Measurements from ENCODE around the gene NOP53. TPM values are rescaled to one million over a fixed set of nuclear protein-coding genes. Genes with fewer than 3 reads are reported as not detected.

The NOP53 gene
- total and polyA plus RNA-seq, 9 of the 15 experiments (the other 6 are each of a cell fraction or from before 2014, with no cell fraction given): 6.5 to 274 (median 145) TPM

Small RNAs within 50 kb of the gene (small RNA-seq; reads per million reads assigned to genes)
- gene AC008745.1 (not detected), gene SNORD23 (not detected)

Other genes with a start within 250 kb of the NOP53 start
Only the 7 nearest of the 11 such genes appear.
- 1.0 and 1.2 TPM in 2 replicates for gene BICRA, start 136.4 kb upstream of the NOP53 start, total RNA-seq (2014; rRNA removed)
- 0.87 and 1.6 TPM in 2 replicates for gene BICRA, start 136.4 kb upstream of the NOP53 start, total RNA-seq (2014; rRNA removed; fragmentation: Illumina TruSeq; extraction: Trizol)
- 1.4 and 1.5 TPM in 2 replicates for gene BICRA, start 136.4 kb upstream of the NOP53 start, total RNA-seq (2015; rRNA removed; fragmentation: Illumina TruSeq; extraction: Trizol)
- gene BICRA, start 136.4 kb upstream of the NOP53 start, total RNA-seq (2021): 8.8 and 9.0 TPM in 2 replicates
- gene BICRA, start 136.4 kb upstream of the NOP53 start, polyA plus RNA-seq (2011; rRNA removed): 0.26 and 0.51 TPM in 2 replicates
- gene BICRA, start 136.4 kb upstream of the NOP53 start, polyA plus RNA-seq (2014; fragmentation: Illumina TruSeq; extraction: Trizol): 7.4 and 7.6 TPM in 2 replicates
- under 1 TPM; 0.01 to 0.07 TPM for gene BICRA, start 136.4 kb upstream of the NOP53 start, polyA plus RNA-seq (2014; fragmentation: Nextera tagmentation; extraction: Ambion mirVana)
- gene BICRA, start 136.4 kb upstream of the NOP53 start, polyA plus RNA-seq (2014; rRNA removed): 1.7 and 2.7 TPM in 2 replicates
- 4.3 and 5.9 TPM in 2 replicates for gene EHD2, start 32.1 kb upstream of the NOP53 start, total RNA-seq (2014; rRNA removed)
- gene EHD2, start 32.1 kb upstream of the NOP53 start, total RNA-seq (2014; rRNA removed; fragmentation: Illumina TruSeq; extraction: Trizol): 1.6 and 1.8 TPM in 2 replicates
- 1.8 and 2.3 TPM in 2 replicates for gene EHD2, start 32.1 kb upstream of the NOP53 start, total RNA-seq (2015; rRNA removed; fragmentation: Illumina TruSeq; extraction: Trizol)
- gene EHD2, start 32.1 kb upstream of the NOP53 start, total RNA-seq (2021): 26.3 and 32.2 TPM in 2 replicates
- 3.0 and 9.6 TPM in 2 replicates for gene EHD2, start 32.1 kb upstream of the NOP53 start, polyA plus RNA-seq (2011; rRNA removed)
- gene EHD2, start 32.1 kb upstream of the NOP53 start, polyA plus RNA-seq (2014; fragmentation: Illumina TruSeq; extraction: Trizol): 14.7 and 15.3 TPM in 2 replicates
- gene EHD2, start 32.1 kb upstream of the NOP53 start, polyA plus RNA-seq (2014; fragmentation: Nextera tagmentation; extraction: Ambion mirVana): 1 to 10 TPM; 1.7 to 2.1 TPM
- gene EHD2, start 32.1 kb upstream of the NOP53 start, polyA plus RNA-seq (2014; rRNA removed): 7.5 and 9.0 TPM in 2 replicates
- gene SELENOW, start 33.2 kb downstream of the NOP53 start, total RNA-seq (2014; rRNA removed): 191 and 212 TPM in 2 replicates
- 78.3 and 95.2 TPM in 2 replicates for gene SELENOW, start 33.2 kb downstream of the NOP53 start, total RNA-seq (2014; rRNA removed; fragmentation: Illumina TruSeq; extraction: Trizol)
- gene SELENOW, start 33.2 kb downstream of the NOP53 start, total RNA-seq (2015; rRNA removed; fragmentation: Illumina TruSeq; extraction: Trizol): 168 and 181 TPM in 2 replicates
- 91.9 and 103 TPM in 2 replicates for gene SELENOW, start 33.2 kb downstream of the NOP53 start, total RNA-seq (2021)
- gene SELENOW, start 33.2 kb downstream of the NOP53 start, polyA plus RNA-seq (2011; rRNA removed): 118 and 125 TPM in 2 replicates
- 117 and 153 TPM in 2 replicates for gene SELENOW, start 33.2 kb downstream of the NOP53 start, polyA plus RNA-seq (2014; fragmentation: Illumina TruSeq; extraction: Trizol)
- 100 to 1,000 TPM; 268 to 279 TPM for gene SELENOW, start 33.2 kb downstream of the NOP53 start, polyA plus RNA-seq (2014; fragmentation: Nextera tagmentation; extraction: Ambion mirVana)
- 156 and 183 TPM in 2 replicates for gene SELENOW, start 33.2 kb downstream of the NOP53 start, polyA plus RNA-seq (2014; rRNA removed)
- gene TPRX1, start 59.0 kb downstream of the NOP53 start, total RNA-seq (2014; rRNA removed): not detected in 2 replicates
- gene TPRX1, start 59.0 kb downstream of the NOP53 start, total RNA-seq (2014; rRNA removed; fragmentation: Illumina TruSeq; extraction: Trizol): not detected in 2 replicates
- not detected in 2 replicates for gene TPRX1, start 59.0 kb downstream of the NOP53 start, total RNA-seq (2015; rRNA removed; fragmentation: Illumina TruSeq; extraction: Trizol)
- not detected in 2 replicates for gene TPRX1, start 59.0 kb downstream of the NOP53 start, total RNA-seq (2021)
- gene TPRX1, start 59.0 kb downstream of the NOP53 start, polyA plus RNA-seq (2011; rRNA removed): not detected in 2 replicates
- not detected in 2 replicates for gene TPRX1, start 59.0 kb downstream of the NOP53 start, polyA plus RNA-seq (2014; fragmentation: Illumina TruSeq; extraction: Trizol)
- not detected for gene TPRX1, start 59.0 kb downstream of the NOP53 start, polyA plus RNA-seq (2014; fragmentation: Nextera tagmentation; extraction: Ambion mirVana)
- gene TPRX1, start 59.0 kb downstream of the NOP53 start, polyA plus RNA-seq (2014; rRNA removed): not detected in 2 replicates
- not detected in 2 replicates for gene CRX, start 76.4 kb downstream of the NOP53 start, total RNA-seq (2014; rRNA removed)
- gene CRX, start 76.4 kb downstream of the NOP53 start, total RNA-seq (2014; rRNA removed; fragmentation: Illumina TruSeq; extraction: Trizol): not detected in 2 replicates
- gene CRX, start 76.4 kb downstream of the NOP53 start, total RNA-seq (2015; rRNA removed; fragmentation: Illumina TruSeq; extraction: Trizol): not detected in 2 replicates
- gene CRX, start 76.4 kb downstream of the NOP53 start, total RNA-seq (2021): not detected in 2 replicates
- not detected in 2 replicates for gene CRX, start 76.4 kb downstream of the NOP53 start, polyA plus RNA-seq (2011; rRNA removed)
- gene CRX, start 76.4 kb downstream of the NOP53 start, polyA plus RNA-seq (2014; fragmentation: Illumina TruSeq; extraction: Trizol): not detected in 2 replicates
- gene CRX, start 76.4 kb downstream of the NOP53 start, polyA plus RNA-seq (2014; fragmentation: Nextera tagmentation; extraction: Ambion mirVana): under 1 TPM in 1 of 2 experiments, not detected in 1; 0.01 TPM
- gene CRX, start 76.4 kb downstream of the NOP53 start, polyA plus RNA-seq (2014; rRNA removed): not detected in 2 replicates
- gene TPRX2, start 113.7 kb downstream of the NOP53 start, total RNA-seq (2014; rRNA removed): not detected in 2 replicates
- not detected in 2 replicates for gene TPRX2, start 113.7 kb downstream of the NOP53 start, total RNA-seq (2014; rRNA removed; fragmentation: Illumina TruSeq; extraction: Trizol)
- not detected in 2 replicates for gene TPRX2, start 113.7 kb downstream of the NOP53 start, total RNA-seq (2015; rRNA removed; fragmentation: Illumina TruSeq; extraction: Trizol)
- gene TPRX2, start 113.7 kb downstream of the NOP53 start, total RNA-seq (2021): not detected in 2 replicates
- gene TPRX2, start 113.7 kb downstream of the NOP53 start, polyA plus RNA-seq (2011; rRNA removed): not detected in 2 replicates
- not detected in 2 replicates for gene TPRX2, start 113.7 kb downstream of the NOP53 start, polyA plus RNA-seq (2014; fragmentation: Illumina TruSeq; extraction: Trizol)
- gene TPRX2, start 113.7 kb downstream of the NOP53 start, polyA plus RNA-seq (2014; fragmentation: Nextera tagmentation; extraction: Ambion mirVana): not detected
- gene TPRX2, start 113.7 kb downstream of the NOP53 start, polyA plus RNA-seq (2014; rRNA removed): not detected in 2 replicates
- gene SULT2A1, start 140.8 kb downstream of the NOP53 start, total RNA-seq (2014; rRNA removed): not detected in 2 replicates
- gene SULT2A1, start 140.8 kb downstream of the NOP53 start, total RNA-seq (2014; rRNA removed; fragmentation: Illumina TruSeq; extraction: Trizol): not detected in 2 replicates
- gene SULT2A1, start 140.8 kb downstream of the NOP53 start, total RNA-seq (2015; rRNA removed; fragmentation: Illumina TruSeq; extraction: Trizol): 0.11 and 0.25 TPM in 2 replicates
- gene SULT2A1, start 140.8 kb downstream of the NOP53 start, total RNA-seq (2021): 0.16 and 0.18 TPM in 2 replicates
- gene SULT2A1, start 140.8 kb downstream of the NOP53 start, polyA plus RNA-seq (2011; rRNA removed): 0.03 and 0.04 TPM in 2 replicates
- 0.07 TPM in 1 of 2 replicates, not detected in the other for gene SULT2A1, start 140.8 kb downstream of the NOP53 start, polyA plus RNA-seq (2014; fragmentation: Illumina TruSeq; extraction: Trizol)
- under 1 TPM in 1 of 2 experiments, not detected in 1; 0.07 TPM for gene SULT2A1, start 140.8 kb downstream of the NOP53 start, polyA plus RNA-seq (2014; fragmentation: Nextera tagmentation; extraction: Ambion mirVana)
- gene SULT2A1, start 140.8 kb downstream of the NOP53 start, polyA plus RNA-seq (2014; rRNA removed): not detected in 2 replicates